Bronchial epithelial cell (primary cell): ENCODE results near the gene KRT86. TPM values are rescaled to one million over a fixed set of nuclear protein-coding genes. Genes with fewer than 3 reads are reported as not detected.

ENCODE experiments used
- DNase-seq: peaks from one replicate; pipeline ENCODE4 v3.0.0-alpha.2; 2010; ENCODE audit warnings: low read depth
- FAIRE-seq: peaks from 2 replicates; lab custom pipeline; 2011; peaks lifted over from hg19 to GRCh38; lab: Jason Lieb, UNC
- H3K27me3 ChIP-seq: 2 replicates; pipeline ENCODE4 v1.5.1; 2011; ENCODE audit warnings: low read length; ENCODE audit not compliant: control insufficient read depth, insufficient read depth
- H3K36me3 ChIP-seq: 2 replicates; pipeline ENCODE4 v1.5.1; 2011; ENCODE audit warnings: low read length; ENCODE audit not compliant: control insufficient read depth, insufficient read depth
- H3K4me3 ChIP-seq: 2 replicates; pipeline ENCODE4 v1.5.1; 2011; ENCODE audit warnings: mild to moderate bottlenecking, low read depth, low read length, control low read depth
- total RNA-seq: library from RNA; depleted of rRNA; stranded (reverse); fragments of >200 nt; gene quantifications from 2 replicates; pipeline ENCODE4 v1.2.1, GENCODE V29; 2014
- TF ChIP-seq, protein P1 (sequence below): IDR thresholded peaks from 2 replicates; pipeline ENCODE4 v1.5.1; 2011; ENCODE audit warnings: mild to moderate bottlenecking, moderate library complexity, low read length, control low read depth, inconsistent platforms; ENCODE audit not compliant: insufficient read depth, severe bottlenecking

KRT86 gene
- total RNA-seq, 1 donor from 2014 or later = 0.26 TPM

DNA sequence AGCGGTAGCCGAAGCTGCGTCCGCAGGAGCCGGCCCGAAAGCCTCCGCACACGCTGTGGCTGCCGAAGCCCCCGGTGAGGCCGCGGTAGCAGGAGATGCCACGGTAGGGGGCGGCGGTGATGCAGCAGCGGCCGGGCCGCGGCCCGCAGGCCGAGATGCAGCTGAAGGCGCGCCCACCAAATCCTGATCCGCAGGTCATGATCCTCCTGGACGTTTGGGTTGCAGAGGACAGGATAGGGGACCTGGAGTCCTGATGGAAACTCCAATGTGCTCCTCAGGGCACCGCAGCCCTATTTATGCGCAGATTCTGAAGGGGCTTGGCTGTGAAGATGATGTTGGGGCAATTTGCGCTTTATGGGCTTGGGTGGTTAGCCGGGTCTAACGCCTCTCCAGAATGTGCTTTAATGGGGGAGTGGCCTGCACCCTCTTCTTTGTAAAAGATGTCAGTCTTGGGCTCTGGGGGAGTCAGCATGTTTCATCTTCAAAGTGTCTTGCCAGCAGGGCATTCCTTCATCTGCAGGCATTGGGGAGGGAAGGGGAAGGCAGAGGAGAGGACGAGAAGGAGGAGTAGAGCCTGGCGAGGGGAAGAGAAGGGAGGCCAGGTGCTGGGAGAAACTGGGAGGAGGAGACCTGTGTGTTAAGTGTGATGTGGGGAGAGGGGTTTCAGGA, 17.0 kb downstream of the KRT86 start, which contains the start of gene KRT81:
Gene KRT81 (minus strand): TSS at position 268 of the 669 bp plus-strand sequence. CDS start 69 bp downstream, at position 199.
- Histone ChIP-seq H3K4me3 (no peak within 1 kb of the TSS), H3K27me3 (no peaks in the 10 kb centered on the region), H3K36me3 (no peaks in the 10 kb centered on the region)
- FAIRE-seq (no peak), DNase-seq (no peak)
- TF ChIP-seq, protein P1, sequence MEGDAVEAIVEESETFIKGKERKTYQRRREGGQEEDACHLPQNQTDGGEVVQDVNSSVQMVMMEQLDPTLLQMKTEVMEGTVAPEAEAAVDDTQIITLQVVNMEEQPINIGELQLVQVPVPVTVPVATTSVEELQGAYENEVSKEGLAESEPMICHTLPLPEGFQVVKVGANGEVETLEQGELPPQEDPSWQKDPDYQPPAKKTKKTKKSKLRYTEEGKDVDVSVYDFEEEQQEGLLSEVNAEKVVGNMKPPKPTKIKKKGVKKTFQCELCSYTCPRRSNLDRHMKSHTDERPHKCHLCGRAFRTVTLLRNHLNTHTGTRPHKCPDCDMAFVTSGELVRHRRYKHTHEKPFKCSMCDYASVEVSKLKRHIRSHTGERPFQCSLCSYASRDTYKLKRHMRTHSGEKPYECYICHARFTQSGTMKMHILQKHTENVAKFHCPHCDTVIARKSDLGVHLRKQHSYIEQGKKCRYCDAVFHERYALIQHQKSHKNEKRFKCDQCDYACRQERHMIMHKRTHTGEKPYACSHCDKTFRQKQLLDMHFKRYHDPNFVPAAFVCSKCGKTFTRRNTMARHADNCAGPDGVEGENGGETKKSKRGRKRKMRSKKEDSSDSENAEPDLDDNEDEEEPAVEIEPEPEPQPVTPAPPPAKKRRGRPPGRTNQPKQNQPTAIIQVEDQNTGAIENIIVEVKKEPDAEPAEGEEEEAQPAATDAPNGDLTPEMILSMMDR = no peak

- TF ChIP-seq, protein P1 = no peak
- no peaks in the 10 kb centered on the region for H3K36me3 ChIP-seq
- no peak for FAIRE-seq
- no peak overlapping the region for H3K4me3 ChIP-seq
- H3K27me3 ChIP-seq = peaks cover 2% of the 10 kb centered on the region
- no peak for DNase-seq
Measured at GRCh38 chr12:52293926-52294325, 19.5 kb downstream of the KRT86 start.

- TF ChIP-seq, protein P1 = no peak
- no peak for FAIRE-seq
- Histone ChIP-seq H3K4me3 (no peak overlapping the region), H3K36me3 (no peaks in the 10 kb centered on the region), H3K27me3 (peaks cover 2% of the 10 kb centered on the region)
- DNase-seq = no peak
Measured at GRCh38 chr12:52294803-52295202, 20.4 kb downstream of the KRT86 start.

DNA sequence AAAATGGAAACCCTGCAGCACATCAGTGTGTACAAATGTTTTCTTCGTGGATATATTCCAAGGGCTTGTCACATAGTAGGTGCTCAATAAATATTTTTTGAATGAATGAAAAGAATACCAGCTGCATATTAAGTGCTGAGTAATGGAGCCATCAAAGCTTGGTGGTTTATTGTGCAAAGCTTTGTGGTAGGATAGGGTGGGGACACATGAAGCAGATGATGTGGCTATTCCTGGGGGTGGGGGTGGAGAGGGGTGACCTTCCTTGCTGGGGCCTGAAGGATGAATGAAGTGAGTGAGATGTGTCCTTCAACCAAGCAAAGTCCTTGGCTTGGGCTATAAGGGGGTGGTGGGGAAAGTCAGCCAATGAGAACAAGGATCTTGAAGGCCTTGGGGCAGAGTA, 21.2 kb downstream of the KRT86 start:
- FAIRE-seq (no peak), DNase-seq (no peak)
- Histone ChIP-seq H3K4me3 (no peak overlapping the region), H3K36me3 (no peaks in the 10 kb centered on the region), H3K27me3 (peaks cover 4% of the 10 kb centered on the region)
- TF ChIP-seq, protein P1 = no peak

DNA sequence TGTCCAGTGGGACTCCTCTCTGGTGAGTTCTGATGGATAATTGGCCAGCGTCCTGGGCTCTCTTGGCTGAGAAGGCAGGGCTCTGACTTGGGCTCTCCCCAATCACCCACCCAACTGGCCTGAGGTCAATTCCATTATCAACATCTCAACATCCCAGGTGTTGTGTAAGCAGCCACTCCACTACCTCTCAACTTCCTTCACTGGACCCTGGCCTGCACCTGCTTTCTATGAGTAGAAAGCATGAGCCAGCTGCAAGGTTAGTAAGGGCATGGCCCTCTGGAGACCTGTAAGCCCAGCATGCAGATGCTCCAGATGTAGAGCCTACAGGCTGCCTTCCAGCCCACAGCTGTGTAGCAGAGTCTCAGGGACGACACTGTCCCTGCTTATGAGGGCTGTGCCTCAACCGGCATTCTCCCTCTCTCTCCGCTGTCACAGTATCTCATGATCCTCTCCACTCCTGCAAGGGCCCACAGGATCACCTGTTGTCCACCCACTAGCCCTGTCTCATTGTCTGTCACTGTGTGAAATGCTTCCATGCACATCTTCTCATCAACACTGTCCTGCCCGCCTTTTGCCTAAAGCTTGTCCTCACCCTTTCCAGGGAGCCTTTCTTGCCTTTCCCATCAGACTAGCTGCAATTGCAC, 22.2 kb downstream of the KRT86 start:
- DNase-seq (no peak), FAIRE-seq (no peak)
- TF ChIP-seq, protein P1 = no peak
- H3K4me3 ChIP-seq = no peak overlapping the region
- H3K36me3 ChIP-seq = no peaks in the 10 kb centered on the region
- H3K27me3 ChIP-seq = peaks cover 4% of the 10 kb centered on the region
